HepG2 (cell line): Measurements from ENCODE around the gene CAPZA1. TPM values are rescaled to one million over a fixed set of nuclear protein-coding genes. Genes with fewer than 3 reads are reported as not detected.

Experiments
- ATF1 ChIP-seq: IDR thresholded peaks from 2 replicates; pipeline ENCODE4 v1.6.1; 2016; ENCODE audit warnings: mild to moderate bottlenecking, control low read depth
- GFI1 ChIP-seq: sonication (generic); formaldehyde crosslinking; IDR thresholded peaks from 2 replicates; pipeline ENCODE4 v1.5.0; 2020; ENCODE audit warnings: missing genetic modification reagents, mild to moderate bottlenecking, borderline replicate concordance
- GLI4 ChIP-seq: sonication (generic); formaldehyde crosslinking; IDR thresholded peaks from 2 replicates; pipeline ENCODE4 v1.5.1; 2020; ENCODE audit warnings: missing genetic modification reagents, mild to moderate bottlenecking, moderate library complexity, borderline replicate concordance
- HCFC1 ChIP-seq: fragments of 150-350 bp; IDR thresholded peaks from 2 replicates; pipeline ENCODE4 v1.6.1; 2014; ENCODE audit warnings: low read depth, low read length
- HNRNPK ChIP-seq: fragments of 200-400 bp; formaldehyde crosslinking; IDR thresholded peaks from 2 replicates; pipeline ENCODE4 v1.6.1; 2018; ENCODE audit warnings: low read length, low read depth, moderate library complexity, mild to moderate bottlenecking; ENCODE audit not compliant: poor library complexity, severe bottlenecking
- MXI1 ChIP-seq: IDR thresholded peaks from 3 replicates; pipeline ENCODE4 v1.6.1; 2012; ENCODE audit warnings: low read depth, low read length, inconsistent platforms, borderline replicate concordance
- MZF1 ChIP-seq: sonication (generic); formaldehyde crosslinking; IDR thresholded peaks from 2 replicates; pipeline ENCODE4 v1.8.1; 2023; ENCODE audit warnings: mild to moderate bottlenecking, missing genetic modification reagents, borderline replicate concordance
- NFE2L2 ChIP-seq: fragments of 150-350 bp; IDR thresholded peaks from 2 replicates; pipeline ENCODE4 v1.6.1; 2014; ENCODE audit warnings: low read length
- NFIB ChIP-seq: sonication (generic); formaldehyde crosslinking; IDR thresholded peaks from 2 replicates; pipeline ENCODE4 v1.9.0; 2021; ENCODE audit warnings: missing genetic modification reagents, mild to moderate bottlenecking, borderline replicate concordance
- NKX3-1 ChIP-seq: sonication (generic); formaldehyde crosslinking; IDR thresholded peaks from 2 replicates; pipeline ENCODE4 v1.5.0; 2020; ENCODE audit warnings: missing genetic modification reagents
- NR2C2 ChIP-seq: sonication (generic); formaldehyde crosslinking; IDR thresholded peaks from 2 replicates; pipeline ENCODE4 v1.4.0; 2020; ENCODE audit warnings: missing genetic modification reagents, mild to moderate bottlenecking, moderate library complexity, borderline replicate concordance
- NR3C1 ChIP-seq: sonication (generic); formaldehyde crosslinking; IDR thresholded peaks from 2 replicates; pipeline ENCODE4 v1.4.0; 2020; ENCODE audit warnings: missing genetic modification reagents
- PHF20 ChIP-seq: sonication (generic); formaldehyde crosslinking; IDR thresholded peaks from 2 replicates; pipeline ENCODE4 v1.5.0; 2020; ENCODE audit warnings: mild to moderate bottlenecking, missing genetic modification reagents
- PHF8 ChIP-seq: sonication (generic); formaldehyde crosslinking; IDR thresholded peaks from 2 replicates; pipeline ENCODE4 v1.5.0; 2020; ENCODE audit warnings: missing genetic modification reagents
- PTBP1 ChIP-seq: fragments of 200-400 bp; formaldehyde crosslinking; IDR thresholded peaks from 2 replicates; pipeline ENCODE4 v1.6.1; 2018; ENCODE audit warnings: low read length, low read depth; ENCODE audit not compliant: poor library complexity, severe bottlenecking
- REL ChIP-seq: sonication (generic); formaldehyde crosslinking; conservative IDR thresholded peaks from 2 replicates; pipeline ENCODE4 v1.8.0; 2022; ENCODE audit warnings: mild to moderate bottlenecking, missing genetic modification reagents, moderate library complexity
- SMARCE1 ChIP-seq: fragments of 450-650 bp; IDR thresholded peaks from 2 replicates; pipeline ENCODE4 v1.6.1; 2017; ENCODE audit warnings: borderline replicate concordance
- SSRP1 ChIP-seq: IDR thresholded peaks from 2 replicates; pipeline ENCODE4 v1.6.1; 2016; ENCODE audit warnings: control low read depth
- ZBTB10 ChIP-seq: sonication (generic); formaldehyde crosslinking; IDR thresholded peaks from 2 replicates; pipeline ENCODE4 v1.4.0; 2020; ENCODE audit warnings: missing genetic modification reagents, borderline replicate concordance
- ZC3H4 ChIP-seq: sonication (generic); formaldehyde crosslinking; IDR thresholded peaks from 2 replicates; pipeline ENCODE4 v1.4.0; 2020; ENCODE audit warnings: missing genetic modification reagents, borderline replicate concordance
- ZEB1 ChIP-seq: IDR thresholded peaks from 2 replicates; pipeline ENCODE4 v1.6.1; 2012; ENCODE audit warnings: mild to moderate bottlenecking, low read depth, inconsistent platforms; ENCODE audit not compliant: insufficient replicate concordance
- ZNF282 ChIP-seq: fragments of 450-650 bp; IDR thresholded peaks from 2 replicates; pipeline ENCODE4 v1.6.1; 2018; ENCODE audit not compliant: partially characterized antibody
- ZNF296 ChIP-seq: sonication (generic); formaldehyde crosslinking; conservative IDR thresholded peaks from 2 replicates; pipeline ENCODE4 v1.5.0; 2020; ENCODE audit warnings: mild to moderate bottlenecking, missing genetic modification reagents
- ZNF546 ChIP-seq: sonication (generic); formaldehyde crosslinking; conservative IDR thresholded peaks from 2 replicates; pipeline ENCODE4 v1.8.1; 2023; ENCODE audit warnings: mild to moderate bottlenecking, missing genetic modification reagents
- ZNF615 ChIP-seq: sonication (generic); formaldehyde crosslinking; IDR thresholded peaks from 2 replicates; pipeline ENCODE4 v1.5.0; 2020; ENCODE audit warnings: mild to moderate bottlenecking, missing genetic modification reagents, borderline replicate concordance
- ZNF670 ChIP-seq: sonication (generic); formaldehyde crosslinking; IDR thresholded peaks from 2 replicates; pipeline ENCODE4 v1.8.0; 2022; ENCODE audit warnings: mild to moderate bottlenecking, missing genetic modification reagents, borderline replicate concordance
- ZSCAN29 ChIP-seq: sonication (generic); formaldehyde crosslinking; conservative IDR thresholded peaks from 2 replicates; pipeline ENCODE4 v1.4.0; 2020; ENCODE audit warnings: mild to moderate bottlenecking, missing genetic modification reagents
- polyA plus RNA-seq, 8 experiments: library from polyadenylated mRNA; depleted of rRNA in 3 of 8; stranded (reverse) in 7 of 8; unstranded in 1 of 8; fragments of >200 nt; fragmentation: Illumina TruSeq in 4 of 8; extraction: Trizol in 4 of 8; gene quantifications; 2 replicates each; pipeline versions ENCODE4 v1.2.1 to v1.2.3, GENCODE V29; 2011 to 2016; ENCODE audit warnings: low read depth in 4 of 8, missing spikeins in 1 of 8, mixed read lengths in 1 of 8; ENCODE audit not compliant: insufficient read depth in 1 of 8
- total RNA-seq, 5 experiments: library from RNA; depleted of rRNA; stranded (reverse); fragments of >200 nt; fragmentation: Illumina TruSeq; extraction: Trizol; gene quantifications; 2 replicates each; pipeline ENCODE4 v1.2.3, GENCODE V29; 2016; ENCODE audit warnings: low read depth in 1 of 5
- TF ChIP-seq, protein P1 (sequence below): sonication (generic); formaldehyde crosslinking; IDR thresholded peaks from 2 replicates; pipeline ENCODE4 v1.9.0; 2022; ENCODE audit warnings: missing genetic modification reagents, mild to moderate bottlenecking, borderline replicate concordance

The CAPZA1 gene
- total and polyA plus RNA-seq, 2 of the 13 experiments (the other 11 are each of a cell fraction or from before 2014, with no cell fraction given) = 67.0 to 117 TPM

GRCh38 chr1:112674986-112675727 lies 55.5 kb downstream of the CAPZA1 start (continued):
- TF ChIP-seq ATF1 (no peak), NR3C1 (CRISPR knock-in tag) (no peak), HNRNPK (no peak), PTBP1 (peak; percentile 16), ZEB1 (no peak), SSRP1 (CRISPR knock-in tag) (no peak), PHF20 (CRISPR knock-in tag) (no peak), NFE2L2 (no peak), NR2C2 (CRISPR knock-in tag) (no peak), ZSCAN29 (CRISPR knock-in tag) (no peak), ZNF296 (CRISPR knock-in tag) (no peak), ZNF282 (no peak), NFIB (CRISPR knock-in tag) (no peak), ZBTB10 (CRISPR knock-in tag) (peak; percentile 57; the same call in 1 of the 2 replicates), ZNF615 (CRISPR knock-in tag) (no peak), MZF1 (CRISPR knock-in tag) (no peak), GLI4 (CRISPR knock-in tag) (no peak), ZNF546 (CRISPR knock-in tag) (no peak), MXI1 (peak; percentile 29; the same call in 1 of the 3 replicates), GFI1 (CRISPR knock-in tag) (no peak), ZNF670 (CRISPR knock-in tag) (no peak), NKX3-1 (CRISPR knock-in tag) (0 out of 2 replicates have a peak, but pooled peaks have one; percentile 8), PHF8 (CRISPR knock-in tag) (0 out of 2 replicates have a peak, but pooled peaks have one; percentile 29), ZC3H4 (CRISPR knock-in tag) (no peak), HCFC1 (no peak), REL (CRISPR knock-in tag) (no peak), SMARCE1 (no peak)
- TF ChIP-seq, protein P1, sequence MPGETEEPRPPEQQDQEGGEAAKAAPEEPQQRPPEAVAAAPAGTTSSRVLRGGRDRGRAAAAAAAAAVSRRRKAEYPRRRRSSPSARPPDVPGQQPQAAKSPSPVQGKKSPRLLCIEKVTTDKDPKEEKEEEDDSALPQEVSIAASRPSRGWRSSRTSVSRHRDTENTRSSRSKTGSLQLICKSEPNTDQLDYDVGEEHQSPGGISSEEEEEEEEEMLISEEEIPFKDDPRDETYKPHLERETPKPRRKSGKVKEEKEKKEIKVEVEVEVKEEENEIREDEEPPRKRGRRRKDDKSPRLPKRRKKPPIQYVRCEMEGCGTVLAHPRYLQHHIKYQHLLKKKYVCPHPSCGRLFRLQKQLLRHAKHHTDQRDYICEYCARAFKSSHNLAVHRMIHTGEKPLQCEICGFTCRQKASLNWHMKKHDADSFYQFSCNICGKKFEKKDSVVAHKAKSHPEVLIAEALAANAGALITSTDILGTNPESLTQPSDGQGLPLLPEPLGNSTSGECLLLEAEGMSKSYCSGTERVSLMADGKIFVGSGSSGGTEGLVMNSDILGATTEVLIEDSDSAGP (CRISPR knock-in tag) = no peak
